ENCODE results near the gene SHISA8.
"Not testable (repeated sequence)": the region's sequence is repeated elsewhere in the genome, so short reads cannot be mapped to it uniquely, and the experiment has no call there.

DNA sequence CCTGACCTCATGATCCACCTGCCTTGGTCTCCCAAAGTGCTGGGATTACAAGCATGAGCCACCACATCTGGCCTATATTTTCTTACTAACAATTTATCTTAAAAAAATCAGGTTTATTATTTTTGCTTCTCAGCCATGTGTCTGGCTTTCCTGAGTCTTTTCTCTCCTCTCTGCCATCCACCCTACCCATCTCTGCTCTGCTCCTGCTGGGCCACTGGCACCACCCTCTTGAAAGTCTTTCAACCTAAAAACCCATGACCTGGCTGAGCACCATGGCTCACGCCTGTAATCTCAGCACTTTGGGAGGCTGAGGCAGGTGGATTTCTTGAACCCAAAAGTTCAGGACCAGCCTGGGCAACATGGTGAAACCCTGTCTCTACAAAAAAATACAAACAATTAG lies 44.8 kb downstream of the SHISA8 start:
- TF ChIP-seq, protein P1, sequence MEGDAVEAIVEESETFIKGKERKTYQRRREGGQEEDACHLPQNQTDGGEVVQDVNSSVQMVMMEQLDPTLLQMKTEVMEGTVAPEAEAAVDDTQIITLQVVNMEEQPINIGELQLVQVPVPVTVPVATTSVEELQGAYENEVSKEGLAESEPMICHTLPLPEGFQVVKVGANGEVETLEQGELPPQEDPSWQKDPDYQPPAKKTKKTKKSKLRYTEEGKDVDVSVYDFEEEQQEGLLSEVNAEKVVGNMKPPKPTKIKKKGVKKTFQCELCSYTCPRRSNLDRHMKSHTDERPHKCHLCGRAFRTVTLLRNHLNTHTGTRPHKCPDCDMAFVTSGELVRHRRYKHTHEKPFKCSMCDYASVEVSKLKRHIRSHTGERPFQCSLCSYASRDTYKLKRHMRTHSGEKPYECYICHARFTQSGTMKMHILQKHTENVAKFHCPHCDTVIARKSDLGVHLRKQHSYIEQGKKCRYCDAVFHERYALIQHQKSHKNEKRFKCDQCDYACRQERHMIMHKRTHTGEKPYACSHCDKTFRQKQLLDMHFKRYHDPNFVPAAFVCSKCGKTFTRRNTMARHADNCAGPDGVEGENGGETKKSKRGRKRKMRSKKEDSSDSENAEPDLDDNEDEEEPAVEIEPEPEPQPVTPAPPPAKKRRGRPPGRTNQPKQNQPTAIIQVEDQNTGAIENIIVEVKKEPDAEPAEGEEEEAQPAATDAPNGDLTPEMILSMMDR (IDR thresholded peaks at IDR 0.05), result not testable (repeated sequence)
- not testable (repeated sequence) for TF ChIP-seq POLR2A, POLR2AphosphoS5, EP300 (IDR thresholded peaks at IDR 0.05)

Measured in stomach (tissue), 4 donors.